Parathyroid adenoma (tissue), 2 donors: Measurements from ENCODE around the gene PLAA.

Experiments used
- H2AFZ ChIP-seq: fragments of 300-600 bp; sonication (generic); one replicate; pipeline ENCODE4 v1.7.0; 2017; ENCODE audit warnings: antibody characterized with exemption, mild to moderate bottlenecking
- H3K27ac ChIP-seq: fragments of 300-600 bp; sonication (generic); one replicate; pipeline ENCODE4 v1.7.0; 2017
- H3K27me3 ChIP-seq: fragments of 300-600 bp; sonication (generic); one replicate; pipeline ENCODE4 v1.7.0; 2017; ENCODE audit warnings: low read length; ENCODE audit not compliant: control insufficient read depth, insufficient read depth
- H3K36me3 ChIP-seq: fragments of 300-600 bp; sonication (generic); one replicate; pipeline ENCODE4 v1.7.0; 2017; ENCODE audit warnings: low read length; ENCODE audit not compliant: control insufficient read depth, insufficient read depth
- H3K4me1 ChIP-seq: fragments of 300-600 bp; sonication (generic); one replicate; pipeline ENCODE4 v1.7.0; 2017; ENCODE audit warnings: control low read depth
- H3K4me2 ChIP-seq: fragments of 300-600 bp; sonication (generic); one replicate; pipeline ENCODE4 v1.7.0; 2017; ENCODE audit warnings: low read length
- H3K4me3 ChIP-seq: fragments of 300-600 bp; sonication (generic); one replicate; pipeline ENCODE4 v1.7.0; 2017; ENCODE audit warnings: low read depth, low read length
- H3K79me2 ChIP-seq: fragments of 300-600 bp; sonication (generic); one replicate; pipeline ENCODE4 v1.7.0; 2017; ENCODE audit warnings: control low read depth
- H3K9ac ChIP-seq: fragments of 300-600 bp; sonication (generic); one replicate; pipeline ENCODE4 v1.7.0; 2017; ENCODE audit warnings: mild to moderate bottlenecking
- H3K9me3 ChIP-seq: fragments of 300-600 bp; sonication (generic); one replicate; pipeline ENCODE4 v1.7.0; 2017; ENCODE audit warnings: low read length; ENCODE audit not compliant: control insufficient read depth
- TF ChIP-seq, protein P1 (sequence below): fragments of 300-600 bp; sonication (generic); IDR thresholded peaks from one replicate; pipeline ENCODE4 v1.7.0; 2017; ENCODE audit warnings: antibody characterized with exemption, mild to moderate bottlenecking
- donor health status: primary hyperparathyroidism.

PLAA gene

DNA sequence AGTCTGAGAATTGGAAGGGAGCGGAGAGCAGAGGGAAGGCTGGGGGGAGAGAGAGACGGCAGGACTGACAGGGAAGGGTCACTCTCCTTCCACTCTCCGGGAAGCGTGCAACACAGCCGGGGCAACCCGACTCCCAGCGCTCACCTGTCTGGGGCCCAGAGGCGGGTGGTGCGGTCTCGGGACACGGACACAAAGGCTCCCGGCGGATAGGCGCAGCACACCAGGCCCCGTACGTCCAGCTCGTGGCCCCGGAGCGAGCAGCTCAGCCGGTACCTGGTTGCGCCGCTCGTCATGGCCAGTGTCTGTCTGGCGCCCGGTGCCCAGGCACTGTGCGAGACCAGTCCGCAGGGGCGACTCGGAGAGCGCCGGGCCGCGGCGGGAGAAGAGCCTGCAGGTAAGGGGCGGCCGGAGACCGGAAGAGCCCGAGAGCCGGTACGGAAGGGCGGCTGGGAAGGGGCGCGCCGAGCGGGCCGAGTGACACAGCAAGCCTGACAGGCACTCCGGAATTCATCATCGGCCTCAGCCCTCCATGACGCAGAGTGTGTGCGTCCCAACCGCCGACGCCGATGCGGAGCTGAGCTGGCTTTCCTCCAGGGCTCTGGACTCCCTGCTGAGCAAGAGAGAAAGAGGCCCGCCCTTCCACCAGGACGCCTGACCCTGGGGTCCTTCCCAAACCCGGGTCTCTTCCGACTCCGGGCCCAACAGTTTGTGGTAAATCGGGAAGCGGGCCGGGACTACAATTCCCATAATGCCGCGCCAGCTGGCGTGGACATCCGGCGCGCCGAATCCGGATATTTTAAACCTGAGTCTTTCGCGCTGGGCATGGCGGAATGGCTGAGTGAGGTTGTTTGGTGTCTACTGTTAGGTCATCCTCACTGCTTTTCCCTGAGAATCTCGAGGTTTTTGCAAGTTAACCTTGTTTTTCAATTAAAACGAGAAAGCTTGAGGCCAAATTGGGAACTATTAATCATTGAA lies at the start of gene PLAA:
TSS of gene PLAA (minus strand) at position 490 of the 975 bp plus-strand sequence. CDS start at position 293, 197 bp downstream.
- Histone ChIP-seq H3K27ac (peak within 1 kb of the TSS; percentile 93), H3K4me3 (peak within 1 kb of the TSS; percentile 91), H3K27me3 (no peaks in the 10 kb centered on the region), H2AFZ (peak within 1 kb of the TSS; percentile 73), H3K9me3 (no peaks in the 10 kb centered on the region), H3K4me2 (peak within 1 kb of the TSS; percentile 97), H3K36me3 (no peaks in the 10 kb centered on the region), H3K9ac (peak within 1 kb of the TSS; percentile 58), H3K4me1 (no peaks in the 10 kb centered on the region), H3K79me2 (peaks cover 13% of the 10 kb centered on the region)
- TF ChIP-seq, protein P1, sequence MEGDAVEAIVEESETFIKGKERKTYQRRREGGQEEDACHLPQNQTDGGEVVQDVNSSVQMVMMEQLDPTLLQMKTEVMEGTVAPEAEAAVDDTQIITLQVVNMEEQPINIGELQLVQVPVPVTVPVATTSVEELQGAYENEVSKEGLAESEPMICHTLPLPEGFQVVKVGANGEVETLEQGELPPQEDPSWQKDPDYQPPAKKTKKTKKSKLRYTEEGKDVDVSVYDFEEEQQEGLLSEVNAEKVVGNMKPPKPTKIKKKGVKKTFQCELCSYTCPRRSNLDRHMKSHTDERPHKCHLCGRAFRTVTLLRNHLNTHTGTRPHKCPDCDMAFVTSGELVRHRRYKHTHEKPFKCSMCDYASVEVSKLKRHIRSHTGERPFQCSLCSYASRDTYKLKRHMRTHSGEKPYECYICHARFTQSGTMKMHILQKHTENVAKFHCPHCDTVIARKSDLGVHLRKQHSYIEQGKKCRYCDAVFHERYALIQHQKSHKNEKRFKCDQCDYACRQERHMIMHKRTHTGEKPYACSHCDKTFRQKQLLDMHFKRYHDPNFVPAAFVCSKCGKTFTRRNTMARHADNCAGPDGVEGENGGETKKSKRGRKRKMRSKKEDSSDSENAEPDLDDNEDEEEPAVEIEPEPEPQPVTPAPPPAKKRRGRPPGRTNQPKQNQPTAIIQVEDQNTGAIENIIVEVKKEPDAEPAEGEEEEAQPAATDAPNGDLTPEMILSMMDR = peak; percentile 10

DNA sequence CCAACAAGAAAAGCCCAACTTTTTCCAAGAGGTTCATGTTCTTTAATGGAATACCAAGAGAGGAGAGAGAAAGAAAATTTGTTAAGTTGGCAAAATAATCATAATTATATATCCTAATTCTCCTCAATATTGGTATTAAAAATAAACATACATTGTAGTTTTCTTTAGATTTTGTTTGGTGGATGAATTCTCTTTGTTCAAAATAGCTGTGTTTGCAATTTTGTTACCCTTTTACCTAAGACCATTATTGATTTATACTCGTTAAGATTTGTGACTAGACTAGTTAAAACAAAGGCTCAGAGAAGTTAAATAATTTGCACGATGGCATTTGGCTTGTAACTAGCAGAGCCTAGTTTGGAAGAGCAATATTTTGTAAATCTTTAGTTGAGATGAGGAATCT lies 48.8 kb upstream of the PLAA start:
- H3K36me3 ChIP-seq = no peaks in the 10 kb centered on the region
- no peak overlapping the region for H2AFZ ChIP-seq
- no peaks in the 10 kb centered on the region for H3K4me1 ChIP-seq
- H3K4me3 ChIP-seq = no peak overlapping the region
- H3K27ac ChIP-seq = no peak overlapping the region
- H3K4me2 ChIP-seq = no peak overlapping the region
- no peaks in the 10 kb centered on the region for H3K79me2 ChIP-seq
- H3K27me3 ChIP-seq = no peaks in the 10 kb centered on the region
- no peaks in the 10 kb centered on the region for H3K9me3 ChIP-seq
- TF ChIP-seq, protein P1 = no peak
- H3K9ac ChIP-seq = no peak overlapping the region

DNA sequence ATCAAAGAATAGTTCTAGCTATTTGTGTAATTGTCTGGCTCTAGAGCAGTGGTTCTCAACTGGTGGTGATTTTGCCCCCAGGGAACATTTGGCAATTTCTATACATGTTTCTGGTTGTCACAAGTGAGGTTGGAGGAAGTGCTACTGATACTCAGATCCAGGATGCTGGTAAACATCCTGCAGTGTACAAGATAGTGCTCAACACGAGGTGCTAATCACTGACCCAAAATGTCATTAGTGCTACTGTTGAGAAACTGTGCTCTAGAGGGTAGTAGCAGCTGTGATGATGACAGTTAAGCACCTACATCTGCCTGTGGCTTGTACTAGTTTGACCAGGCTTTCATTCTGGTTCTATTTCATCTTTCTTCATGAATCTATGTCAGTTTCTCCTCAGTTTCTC lies 36.3 kb upstream of the PLAA start:
- Histone ChIP-seq H3K4me3 (no peak overlapping the region), H3K9me3 (no peaks in the 10 kb centered on the region), H3K4me2 (no peak overlapping the region), H2AFZ (no peak overlapping the region), H3K4me1 (no peaks in the 10 kb centered on the region), H3K36me3 (no peaks in the 10 kb centered on the region), H3K9ac (no peak overlapping the region), H3K79me2 (no peaks in the 10 kb centered on the region), H3K27ac (no peak overlapping the region), H3K27me3 (no peaks in the 10 kb centered on the region)
- TF ChIP-seq, protein P1 = no peak

DNA sequence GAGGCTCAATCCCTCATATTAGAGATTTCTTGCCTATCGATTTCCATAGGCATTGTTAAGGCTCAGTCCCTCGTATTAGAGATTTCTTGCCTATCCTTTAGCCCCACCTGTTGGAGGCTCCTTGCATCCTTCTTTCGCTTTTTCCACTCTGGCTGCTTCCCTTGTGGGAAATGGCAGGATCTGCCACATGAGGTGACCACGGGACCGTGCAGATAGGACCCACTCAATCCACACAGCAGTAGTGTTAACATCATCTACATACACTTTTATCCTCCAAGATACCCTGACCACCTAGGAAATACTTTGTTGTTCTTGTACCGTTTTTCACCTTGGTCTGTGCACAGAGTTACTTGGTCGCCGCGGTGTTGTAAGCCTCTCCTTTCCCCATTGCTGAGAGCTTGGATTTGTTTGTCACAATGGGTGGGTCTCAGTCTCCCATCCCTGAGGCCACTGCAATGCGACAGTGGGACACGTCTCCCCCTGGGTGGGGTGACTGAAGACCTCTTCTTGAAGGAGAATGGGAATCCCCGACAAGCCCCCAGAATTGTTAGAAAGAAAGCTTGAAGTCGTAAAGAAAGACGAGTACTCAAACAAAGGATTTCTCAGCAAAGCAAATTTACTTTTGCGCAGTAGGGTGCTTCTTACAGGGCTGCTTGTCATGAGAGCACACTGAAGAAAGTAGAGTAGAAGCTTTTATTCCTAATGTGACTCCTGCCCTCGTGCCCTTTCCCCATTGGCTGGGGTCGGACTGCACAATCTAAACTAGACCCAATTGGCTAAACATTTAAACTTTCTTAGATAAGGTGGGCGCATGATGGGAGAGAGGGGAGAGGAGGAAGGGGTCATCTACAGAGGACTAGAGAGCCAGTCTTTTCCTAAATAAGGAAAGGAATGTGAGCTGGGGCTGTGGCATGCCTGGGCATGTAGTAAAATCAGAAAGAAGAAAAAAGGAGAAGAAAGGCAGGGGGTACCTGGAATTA lies 29.0 kb upstream of the PLAA start:
- no peaks in the 10 kb centered on the region for H3K9me3 ChIP-seq
- H3K79me2 ChIP-seq = peaks cover 4% of the 10 kb centered on the region
- no peak overlapping the region for H3K9ac ChIP-seq
- no peak overlapping the region for H3K27ac ChIP-seq
- H3K36me3 ChIP-seq = no peaks in the 10 kb centered on the region
- no peaks in the 10 kb centered on the region for H3K27me3 ChIP-seq
- no peak overlapping the region for H3K4me3 ChIP-seq
- no peak overlapping the region for H2AFZ ChIP-seq
- TF ChIP-seq, protein P1 = no peak
- no peaks in the 10 kb centered on the region for H3K4me1 ChIP-seq
- H3K4me2 ChIP-seq = no peak overlapping the region
